Heart left ventricle (tissue), 13 donors: ENCODE results near the gene L3MBTL1.

ENCODE experiments used
- POLR2A ChIP-seq, 2 donors: fragments of 450-650 bp; IDR thresholded peaks; one replicate each; pipeline ENCODE4 v1.6.1; 2017; ENCODE audit warnings: antibody characterized with exemption in 2 of 2, mild to moderate bottlenecking in 2 of 2, moderate library complexity in 2 of 2
- TF ChIP-seq, protein P1 (sequence below), 12 donors: fragments of 200-600 bp; sonication (generic) in 4 of 12; IDR thresholded peaks; one replicate each; pipeline versions ENCODE4 v1.5.0 to v1.8.0; 2018 to 2022; ENCODE audit warnings: antibody characterized with exemption in 12 of 12, mild to moderate bottlenecking in 5 of 12
- donor health status: ischemic (EF 13 %, LVEDD 7.1; RV severe dilation, severe dysfunction).
- donor health status: DM: no; HTN: yes; CAD: no.
- donor health status: DM: no; HTN: no; CAD: no.
- donor health status: ischemic (EF 25% LVEDD 6.9; RV normal size, moderate dysfunction).
- donor health status: ischemic (EF 25% LVEDD 5.7; RV mildly dilated, moderate dysfunction).
- donor health status: ischemic (EF 35%, LVEDD 5.7; RV mildly dilated, moderate dysfunction).
- donor health status: nonischemic (EF 11% LVEDD 7.7; RV severe dilation, severe dysfunction).
- donor health status: DM: yes; HTN: yes; CAD: no.
- donor health status: PGD.
- donor health status: ischemic (EF 29% LVEDD 5.4; RV normal size, mild dysfunction).
- donor health status: nonischemic (EF 23%, LVEDD 6.1; RV moderate dilation, normal function).

DNA sequence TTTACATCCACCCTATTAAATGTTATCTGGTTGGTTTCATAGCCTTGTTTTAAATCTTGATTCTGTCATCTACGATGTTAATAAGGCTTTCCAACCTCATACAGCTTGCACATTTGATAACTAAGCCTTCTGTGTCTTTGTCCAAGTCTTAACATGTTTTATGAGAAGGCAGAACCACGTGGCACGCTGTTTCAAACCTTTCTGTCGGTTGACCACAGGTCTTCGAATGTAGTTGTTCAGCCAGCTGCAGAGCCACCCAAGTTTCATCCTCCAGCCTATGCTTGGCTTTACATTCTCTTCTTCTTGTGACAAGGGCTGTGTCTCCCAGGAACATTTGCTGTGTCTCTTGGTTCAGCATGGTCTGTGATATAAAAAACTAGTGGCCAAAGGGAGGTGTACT, 35.6 kb downstream of the L3MBTL1 start:
- TF ChIP-seq, protein P1, sequence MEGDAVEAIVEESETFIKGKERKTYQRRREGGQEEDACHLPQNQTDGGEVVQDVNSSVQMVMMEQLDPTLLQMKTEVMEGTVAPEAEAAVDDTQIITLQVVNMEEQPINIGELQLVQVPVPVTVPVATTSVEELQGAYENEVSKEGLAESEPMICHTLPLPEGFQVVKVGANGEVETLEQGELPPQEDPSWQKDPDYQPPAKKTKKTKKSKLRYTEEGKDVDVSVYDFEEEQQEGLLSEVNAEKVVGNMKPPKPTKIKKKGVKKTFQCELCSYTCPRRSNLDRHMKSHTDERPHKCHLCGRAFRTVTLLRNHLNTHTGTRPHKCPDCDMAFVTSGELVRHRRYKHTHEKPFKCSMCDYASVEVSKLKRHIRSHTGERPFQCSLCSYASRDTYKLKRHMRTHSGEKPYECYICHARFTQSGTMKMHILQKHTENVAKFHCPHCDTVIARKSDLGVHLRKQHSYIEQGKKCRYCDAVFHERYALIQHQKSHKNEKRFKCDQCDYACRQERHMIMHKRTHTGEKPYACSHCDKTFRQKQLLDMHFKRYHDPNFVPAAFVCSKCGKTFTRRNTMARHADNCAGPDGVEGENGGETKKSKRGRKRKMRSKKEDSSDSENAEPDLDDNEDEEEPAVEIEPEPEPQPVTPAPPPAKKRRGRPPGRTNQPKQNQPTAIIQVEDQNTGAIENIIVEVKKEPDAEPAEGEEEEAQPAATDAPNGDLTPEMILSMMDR (IDR thresholded peaks at IDR 0.05), result no peak
- TF ChIP-seq POLR2A (IDR thresholded peaks at IDR 0.05), result no peak
